Cardiac muscle cell (in vitro differentiated cells and primary cell): ENCODE data around the gene ANKRD11. TPM values are rescaled to one million over a fixed set of nuclear protein-coding genes. Genes with fewer than 3 reads are reported as not detected.

Experiments used
- DNase-seq, 2 donors: peaks; one replicate each; pipeline versions ENCODE4 v3.0.0 to v3.0.0-alpha.2; 2010 to 2017; ENCODE audit warnings: low read depth in 1 of 2, low spot score in 1 of 2
- H3K27ac ChIP-seq: fragments of 200-600 bp; sonication (generic); 2 replicates; pipeline ENCODE4 v1.5.1; 2016
- H3K27me3 ChIP-seq: fragments of 200-600 bp; sonication (generic); 2 replicates; pipeline ENCODE4 v1.6.0; 2016; ENCODE audit warnings: control low read depth
- H3K36me3 ChIP-seq: fragments of 200-600 bp; sonication (generic); 2 replicates; pipeline ENCODE4 v1.5.1; 2016; ENCODE audit warnings: control low read depth
- H3K4me1 ChIP-seq: fragments of 200-600 bp; sonication (generic); 2 replicates; pipeline ENCODE4 v1.8.1; 2017; ENCODE audit warnings: low read depth, mild to moderate bottlenecking, mixed run types
- H3K4me3 ChIP-seq: fragments of 200-600 bp; sonication (generic); 2 replicates; pipeline ENCODE4 v1.5.1; 2016; ENCODE audit warnings: mild to moderate bottlenecking
- H3K9me3 ChIP-seq: fragments of 200-600 bp; sonication (generic); 2 replicates; pipeline ENCODE4 v1.5.1; 2017; ENCODE audit warnings: low read depth, mild to moderate bottlenecking, control low read depth
- polyA plus RNA-seq: library from polyadenylated mRNA; unstranded; fragments of >200 nt; fragmentation: Nextera tagmentation; extraction: Ambion mirVana; gene quantifications from 2 replicates; pipeline ENCODE4 v1.2.1, GENCODE V29; 2016
- total RNA-seq: library from RNA; depleted of rRNA; stranded (reverse); fragments of >200 nt; gene quantifications from 2 replicates; pipeline ENCODE4 v1.2.3, GENCODE V29; 2016
- TF ChIP-seq, protein P1 (sequence below): IDR thresholded peaks from 2 replicates; pipeline ENCODE4 v1.5.1; 2012; ENCODE audit warnings: low read depth, mild to moderate bottlenecking, low read length

Gene ANKRD11
- total and polyA plus RNA-seq, 2 experiments from 2014 or later = 111 to 131 TPM

DNA sequence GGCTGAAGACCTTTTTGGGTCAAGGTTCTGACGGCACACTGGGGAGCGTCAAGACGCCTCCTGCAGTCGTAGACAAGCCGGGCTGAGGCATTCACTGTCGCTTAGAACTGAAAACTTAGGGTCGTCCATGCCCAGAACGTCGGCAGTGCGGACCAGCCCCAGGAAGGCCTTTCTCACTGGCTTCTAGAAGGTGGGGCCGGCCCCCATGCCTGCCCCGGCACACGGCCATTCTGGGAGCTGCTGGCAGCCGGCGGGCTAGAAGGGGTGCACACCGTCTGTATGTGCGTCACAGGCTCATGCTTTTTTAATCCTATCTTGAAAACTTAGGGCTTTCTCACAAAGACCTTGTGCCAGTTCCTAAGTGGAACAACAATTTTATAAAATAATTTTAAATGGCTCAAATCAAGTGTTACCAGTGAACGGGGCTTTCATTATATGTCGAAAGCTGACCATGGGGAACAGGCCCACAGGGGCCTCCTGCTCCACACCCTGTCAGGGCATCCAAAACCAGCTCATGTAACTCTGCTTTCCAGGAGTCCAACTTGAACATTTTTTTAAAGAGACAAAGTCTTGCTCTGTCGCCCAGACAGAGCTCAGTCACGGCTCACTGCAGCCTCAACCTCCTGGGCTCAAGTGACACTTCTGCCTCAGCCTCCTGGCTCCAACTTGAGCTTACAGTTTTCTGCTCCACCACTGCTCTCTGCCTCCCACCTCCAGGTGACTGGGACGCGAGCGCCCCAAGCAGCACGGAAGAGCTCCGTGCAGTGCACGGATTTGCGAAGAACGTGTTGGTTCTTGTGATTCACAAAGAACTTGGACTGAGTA lies 111.2 kb downstream of the ANKRD11 start:
- H3K4me3 ChIP-seq = no peak overlapping the region
- no peaks in the 10 kb centered on the region for H3K36me3 ChIP-seq
- no peaks in the 10 kb centered on the region for H3K9me3 ChIP-seq
- H3K27me3 ChIP-seq = no peaks in the 10 kb centered on the region
- peak overlapping the region; percentile 34 for H3K27ac ChIP-seq
- TF ChIP-seq, protein P1, sequence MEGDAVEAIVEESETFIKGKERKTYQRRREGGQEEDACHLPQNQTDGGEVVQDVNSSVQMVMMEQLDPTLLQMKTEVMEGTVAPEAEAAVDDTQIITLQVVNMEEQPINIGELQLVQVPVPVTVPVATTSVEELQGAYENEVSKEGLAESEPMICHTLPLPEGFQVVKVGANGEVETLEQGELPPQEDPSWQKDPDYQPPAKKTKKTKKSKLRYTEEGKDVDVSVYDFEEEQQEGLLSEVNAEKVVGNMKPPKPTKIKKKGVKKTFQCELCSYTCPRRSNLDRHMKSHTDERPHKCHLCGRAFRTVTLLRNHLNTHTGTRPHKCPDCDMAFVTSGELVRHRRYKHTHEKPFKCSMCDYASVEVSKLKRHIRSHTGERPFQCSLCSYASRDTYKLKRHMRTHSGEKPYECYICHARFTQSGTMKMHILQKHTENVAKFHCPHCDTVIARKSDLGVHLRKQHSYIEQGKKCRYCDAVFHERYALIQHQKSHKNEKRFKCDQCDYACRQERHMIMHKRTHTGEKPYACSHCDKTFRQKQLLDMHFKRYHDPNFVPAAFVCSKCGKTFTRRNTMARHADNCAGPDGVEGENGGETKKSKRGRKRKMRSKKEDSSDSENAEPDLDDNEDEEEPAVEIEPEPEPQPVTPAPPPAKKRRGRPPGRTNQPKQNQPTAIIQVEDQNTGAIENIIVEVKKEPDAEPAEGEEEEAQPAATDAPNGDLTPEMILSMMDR = no peak
- no peak for DNase-seq
- H3K4me1 ChIP-seq = peaks cover 60% of the 10 kb centered on the region

DNA sequence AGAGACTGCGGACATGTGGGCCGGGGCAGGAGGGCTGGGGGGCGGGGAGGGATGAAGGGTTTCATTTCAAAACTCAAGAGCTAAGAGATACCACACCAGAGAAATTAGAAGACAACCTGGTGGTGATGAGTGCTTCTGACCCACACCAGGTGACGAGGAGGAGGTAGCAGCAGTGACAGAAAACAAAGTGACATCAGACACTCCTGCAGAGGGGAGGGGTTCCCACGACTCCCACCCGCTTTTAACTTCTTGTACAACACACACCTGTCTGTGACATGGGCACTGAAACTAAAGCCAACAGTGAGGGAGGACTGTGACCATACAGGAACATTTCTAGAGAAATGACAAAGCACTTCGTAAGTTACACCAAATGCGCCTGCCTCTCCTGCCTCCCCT lies 112.9 kb downstream of the ANKRD11 start:
- no peak for DNase-seq
- Histone ChIP-seq H3K4me3 (no peak overlapping the region), H3K36me3 (no peaks in the 10 kb centered on the region), H3K4me1 (peaks cover 56% of the 10 kb centered on the region), H3K27ac (no peak overlapping the region), H3K27me3 (no peaks in the 10 kb centered on the region), H3K9me3 (no peaks in the 10 kb centered on the region)
- TF ChIP-seq, protein P1 = no peak

DNA sequence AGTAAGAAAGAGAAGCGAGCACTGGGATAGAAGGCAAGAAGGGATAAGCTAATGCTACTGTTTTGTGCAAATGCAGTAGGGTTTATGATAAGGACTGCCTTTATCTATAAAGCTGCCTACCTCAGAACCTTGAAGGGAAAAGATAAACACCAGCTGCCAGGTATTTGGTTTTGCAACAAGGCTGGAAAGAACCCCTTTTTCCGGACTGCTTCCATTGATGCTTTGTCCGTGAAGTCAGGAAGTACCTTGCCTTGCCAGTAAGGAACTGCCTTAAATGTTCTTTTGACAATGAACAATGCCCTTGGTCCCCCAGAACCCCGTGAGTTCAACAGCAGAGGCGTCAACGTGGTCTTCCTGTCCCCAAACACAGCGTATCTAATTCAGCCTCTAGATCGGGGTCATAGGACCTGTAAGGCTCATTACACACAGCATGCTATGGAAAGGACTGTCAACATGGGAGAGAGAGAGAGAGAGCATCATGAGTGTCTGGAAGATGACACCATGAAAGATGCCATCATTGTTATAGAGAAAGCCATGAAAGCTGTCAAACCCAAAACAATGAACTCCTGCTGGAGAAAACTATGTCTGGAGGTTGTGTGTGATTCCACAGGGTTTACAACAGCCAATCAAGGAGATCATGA lies 113.4 kb downstream of the ANKRD11 start:
- H3K4me1 ChIP-seq = peaks cover 54% of the 10 kb centered on the region
- TF ChIP-seq, protein P1 = no peak

DNA sequence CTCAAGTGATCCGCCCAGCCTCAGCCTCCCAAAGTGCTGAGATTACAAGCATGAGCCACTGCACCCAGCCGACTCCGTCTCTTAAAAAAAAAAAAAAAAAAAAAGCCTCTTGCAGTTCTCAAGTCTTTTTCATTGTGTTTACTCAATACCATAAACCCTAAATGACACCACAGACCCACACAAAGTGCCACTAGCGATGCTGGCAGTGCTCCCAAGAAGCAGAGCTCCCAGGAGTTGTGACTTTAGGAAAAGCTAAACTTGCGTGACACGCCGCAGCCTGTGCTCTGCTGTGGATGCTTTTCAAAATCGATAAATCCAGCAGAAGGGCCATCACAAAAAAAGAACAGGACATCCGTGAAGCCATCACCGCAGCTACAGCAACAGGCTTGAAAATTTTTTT lies 114.7 kb downstream of the ANKRD11 start:
- Histone ChIP-seq H3K27me3 (no peaks in the 10 kb centered on the region), H3K4me3 (no peak overlapping the region), H3K4me1 (peaks cover 47% of the 10 kb centered on the region), H3K27ac (no peak overlapping the region), H3K9me3 (no peaks in the 10 kb centered on the region), H3K36me3 (no peaks in the 10 kb centered on the region)
- no peak for DNase-seq
- TF ChIP-seq, protein P1 = no peak

More for the DNA sequence above, 113.4 kb downstream of the ANKRD11 start:
- no peak overlapping the region for H3K4me3 ChIP-seq
- H3K27me3 ChIP-seq = no peaks in the 10 kb centered on the region
- no peaks in the 10 kb centered on the region for H3K36me3 ChIP-seq
- DNase-seq = no peak
- no peaks in the 10 kb centered on the region for H3K9me3 ChIP-seq
- no peak overlapping the region for H3K27ac ChIP-seq

DNA sequence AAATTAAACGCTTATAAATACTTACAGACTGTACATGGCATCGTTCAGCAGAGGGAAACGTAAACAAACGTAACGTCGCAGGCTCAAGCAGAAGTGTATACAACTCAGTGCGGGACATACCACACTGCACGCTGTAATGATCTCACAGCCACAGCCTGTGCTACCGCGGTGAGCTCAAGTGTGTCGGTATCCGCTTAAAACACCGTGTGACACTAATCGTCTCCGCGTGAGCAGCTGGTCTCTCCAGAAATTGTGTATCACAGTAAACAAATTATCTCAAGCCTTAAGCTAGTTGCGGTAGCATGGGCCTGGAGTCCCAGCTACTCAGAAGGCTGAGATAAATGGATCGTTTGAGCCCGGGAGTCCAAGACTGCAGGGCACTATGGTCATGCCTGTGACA lies 115.3 kb downstream of the ANKRD11 start:
- DNase-seq = no peak
- no peaks in the 10 kb centered on the region for H3K36me3 ChIP-seq
- peaks cover 40% of the 10 kb centered on the region for H3K4me1 ChIP-seq
- peak overlapping the region; percentile 53 for H3K27ac ChIP-seq
- H3K27me3 ChIP-seq = no peaks in the 10 kb centered on the region
- H3K4me3 ChIP-seq = no peak overlapping the region
- H3K9me3 ChIP-seq = no peaks in the 10 kb centered on the region
- TF ChIP-seq, protein P1 = no peak
